ENCODE data around the gene MKRN2.

DNA sequence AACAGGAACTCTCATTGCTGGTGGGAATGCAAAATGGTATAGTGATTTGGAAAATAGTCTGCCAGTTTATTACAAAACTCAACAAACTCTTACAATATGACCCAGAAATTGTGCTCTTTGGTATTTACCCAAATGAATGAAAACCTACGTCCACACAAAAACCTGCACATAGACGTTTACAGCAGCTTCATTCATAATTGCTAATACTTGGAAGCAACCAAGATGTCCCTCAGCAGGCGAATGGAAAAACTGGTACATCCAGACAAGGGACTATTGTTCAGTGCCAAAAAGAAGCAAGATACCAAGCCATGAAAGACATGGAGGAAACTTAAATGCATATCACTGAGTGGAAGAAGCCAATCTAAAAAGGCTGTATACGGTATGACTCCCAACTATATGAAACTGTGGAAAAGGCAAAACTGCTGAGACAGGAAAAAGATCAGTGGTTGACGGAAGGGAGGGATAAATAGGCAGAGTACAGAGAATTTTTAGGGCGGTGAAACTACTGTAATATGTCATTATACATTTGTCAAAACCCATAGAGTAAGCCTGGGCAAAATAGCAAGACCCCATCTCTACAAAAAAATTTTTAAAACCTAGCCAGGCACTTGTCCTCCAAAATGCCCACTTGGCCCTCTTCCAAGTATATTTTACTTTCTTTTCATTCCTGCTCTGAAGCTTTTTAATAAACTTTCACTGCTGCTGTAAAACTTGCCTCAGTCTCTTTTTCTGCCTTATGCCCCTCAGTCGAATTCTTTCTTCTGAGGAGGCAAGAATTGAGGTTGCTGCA is 6.7 kb upstream of the MKRN2 start:
- TF ChIP-seq, protein P1, sequence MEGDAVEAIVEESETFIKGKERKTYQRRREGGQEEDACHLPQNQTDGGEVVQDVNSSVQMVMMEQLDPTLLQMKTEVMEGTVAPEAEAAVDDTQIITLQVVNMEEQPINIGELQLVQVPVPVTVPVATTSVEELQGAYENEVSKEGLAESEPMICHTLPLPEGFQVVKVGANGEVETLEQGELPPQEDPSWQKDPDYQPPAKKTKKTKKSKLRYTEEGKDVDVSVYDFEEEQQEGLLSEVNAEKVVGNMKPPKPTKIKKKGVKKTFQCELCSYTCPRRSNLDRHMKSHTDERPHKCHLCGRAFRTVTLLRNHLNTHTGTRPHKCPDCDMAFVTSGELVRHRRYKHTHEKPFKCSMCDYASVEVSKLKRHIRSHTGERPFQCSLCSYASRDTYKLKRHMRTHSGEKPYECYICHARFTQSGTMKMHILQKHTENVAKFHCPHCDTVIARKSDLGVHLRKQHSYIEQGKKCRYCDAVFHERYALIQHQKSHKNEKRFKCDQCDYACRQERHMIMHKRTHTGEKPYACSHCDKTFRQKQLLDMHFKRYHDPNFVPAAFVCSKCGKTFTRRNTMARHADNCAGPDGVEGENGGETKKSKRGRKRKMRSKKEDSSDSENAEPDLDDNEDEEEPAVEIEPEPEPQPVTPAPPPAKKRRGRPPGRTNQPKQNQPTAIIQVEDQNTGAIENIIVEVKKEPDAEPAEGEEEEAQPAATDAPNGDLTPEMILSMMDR (IDR thresholded peaks at IDR 0.05): no peak
- no peak for TF ChIP-seq EP300 (IDR thresholded peaks at IDR 0.05)
